MCF 10A (cell line): Measurements from ENCODE around the gene LIN9. TPM values are rescaled to one million over a fixed set of nuclear protein-coding genes. Genes with fewer than 3 reads are reported as not detected.

Experiments used
- BruUV-seq: library from RNA; stranded (reverse); fragments of 400-500 nt; replicated peaks from 2 replicates; lab custom pipeline; 2021; lab: Mats Ljungman, UMichigan
- CTCF ChIA-PET: fragments of 300-600 bp; sonication (Branson Sonifier 250); formaldehyde crosslinking; extraction: SDS; loops from one replicate; lab custom pipeline; 2021; ENCODE audit warnings: antibody characterized with exemption, inconsistent platforms; lab: Yijun Ruan, JAX
- POLR2A ChIA-PET: fragments of 300-600, 350-650 bp; sonication (Branson Sonifier 250); formaldehyde crosslinking; extraction: SDS; loops from one replicate; lab custom pipeline; 2020; ENCODE audit warnings: antibody characterized with exemption, inconsistent platforms; lab: Yijun Ruan, JAX
- DNase-seq: peaks from one replicate; pipeline ENCODE4 v3.0.0-alpha.2; 2018; ENCODE audit not compliant: unreplicated experiment
- H3K27ac Mint-ChIP-seq: one replicate; pipeline ENCODE4 v1.8.0; 2022; ENCODE audit warnings: mild to moderate bottlenecking, low read depth, mixed read lengths; ENCODE audit not compliant: unreplicated experiment
- H3K27me3 Mint-ChIP-seq: one replicate; pipeline ENCODE4 v1.8.0; 2022; ENCODE audit warnings: mixed read lengths; ENCODE audit not compliant: insufficient read depth, unreplicated experiment
- H3K36me3 Mint-ChIP-seq: one replicate; pipeline ENCODE4 v1.8.0; 2022; ENCODE audit warnings: mild to moderate bottlenecking, moderate library complexity, mixed read lengths; ENCODE audit not compliant: insufficient read depth, unreplicated experiment
- H3K4me1 Mint-ChIP-seq: one replicate; pipeline ENCODE4 v1.8.0; 2022; ENCODE audit warnings: mixed read lengths; ENCODE audit not compliant: insufficient read depth, unreplicated experiment
- H3K4me3 Mint-ChIP-seq: one replicate; pipeline ENCODE4 v1.8.0; 2022; ENCODE audit warnings: mild to moderate bottlenecking, moderate library complexity, mixed read lengths; ENCODE audit not compliant: unreplicated experiment
- H3K9me3 Mint-ChIP-seq: one replicate; pipeline ENCODE4 v1.8.0; 2022; ENCODE audit warnings: mixed read lengths; ENCODE audit not compliant: unreplicated experiment
- CTCF ChIP-seq: fragments of 200-600 bp; IDR thresholded peaks from one replicate; pipeline ENCODE4 v1.8.0; 2022; ENCODE audit warnings: antibody characterized with exemption, mild to moderate bottlenecking; ENCODE audit not compliant: unreplicated experiment
- intact Hi-C: fragments of 100-400 bp; cut with micrococcal nuclease; formaldehyde crosslinking; loops from 2 replicates; pipeline ENCODE4 v1.14.1; 2022
- total RNA-seq: library from RNA; stranded (reverse); gene quantifications from 2 replicates; pipeline ENCODE4 v1.2.3, GENCODE V29; 2022

Gene LIN9
- total RNA-seq, 1 experiment from 2014 or later, result 10.4 TPM

- H3K4me3 Mint-ChIP-seq, result no peak overlapping the region
- ChIA-PET POLR2A (interaction anchor here (1.0 to 1.1 kb wide), 2 partner anchors 18 to 31 kb away, joined by 3 read pairs; no protein-coding TSS in a partner anchor), CTCF (no interaction called here)
- BruUV-seq, result no TSS peak
- no peak for TF ChIP-seq CTCF
- H3K4me1 Mint-ChIP-seq, result no peaks in the 10 kb centered on the region
- peaks cover 55% of the 10 kb centered on the region for H3K36me3 Mint-ChIP-seq
- intact Hi-C loops, result no loop called here
- no peaks in the 10 kb centered on the region for H3K9me3 Mint-ChIP-seq
- no peak overlapping the region for H3K27ac Mint-ChIP-seq
- no peaks in the 10 kb centered on the region for H3K27me3 Mint-ChIP-seq
- no peak for DNase-seq
These were observed 72.1 kb downstream of the LIN9 start for GRCh38 chr1:226236826-226237225.

- ChIA-PET CTCF (interaction anchor here (0.9 to 1.7 kb wide), 2 partner anchors 37 to 102 kb away, joined by 3 to 7 read pairs; no protein-coding TSS in a partner anchor), POLR2A (interaction anchor here (0.6 to 1.5 kb wide), 3 partner anchors 9 to 91 kb away, joined by 3 to 6 read pairs (median 4); no protein-coding TSS in a partner anchor)
- no peak for TF ChIP-seq CTCF
- BruUV-seq, result no TSS peak
- Mint-ChIP-seq H3K27me3 (no peaks in the 10 kb centered on the region), H3K4me1 (no peaks in the 10 kb centered on the region), H3K27ac (no peak overlapping the region), H3K9me3 (no peaks in the 10 kb centered on the region), H3K4me3 (no peak overlapping the region), H3K36me3 (peaks cover 51% of the 10 kb centered on the region)
- intact Hi-C loops, result no loop called here
- DNase-seq, result no peak
These were observed 75.2 kb downstream of the LIN9 start for GRCh38 chr1:226233806-226234205.

GRCh38 chr1:226233293-226233692, 75.7 kb downstream of the LIN9 start:
- ChIA-PET POLR2A (interaction anchor here (0.6 to 1.5 kb wide), 2 partner anchors 66 to 90 kb away, joined by 4 to 6 read pairs; no protein-coding TSS in a partner anchor), CTCF (interaction anchor here (0.6 to 1.7 kb wide), 3 partner anchors 32 to 103 kb away, joined by 3 to 7 read pairs (median 3); no protein-coding TSS in a partner anchor)
- DNase-seq, result no peak
- H3K27ac Mint-ChIP-seq, result no peak overlapping the region
- no TSS peak for BruUV-seq
- H3K9me3 Mint-ChIP-seq, result no peaks in the 10 kb centered on the region
- H3K4me1 Mint-ChIP-seq, result no peaks in the 10 kb centered on the region
- no peaks in the 10 kb centered on the region for H3K27me3 Mint-ChIP-seq
- H3K36me3 Mint-ChIP-seq, result peaks cover 46% of the 10 kb centered on the region
- intact Hi-C loops, result no loop called here
- no peak overlapping the region for H3K4me3 Mint-ChIP-seq
- TF ChIP-seq CTCF, result no peak

- no peak overlapping the region for H3K4me3 Mint-ChIP-seq
- CTCF ChIA-PET, result interaction anchor here (0.5 to 1.9 kb wide), 8 partner anchors 15 to 181 kb away, joined by 3 to 5 read pairs (median 4); partner anchors contain the start of gene PARP1
- peaks cover 8% of the 10 kb centered on the region for H3K36me3 Mint-ChIP-seq
- no peaks in the 10 kb centered on the region for H3K27me3 Mint-ChIP-seq
- H3K27ac Mint-ChIP-seq, result no peak overlapping the region
- no peak for DNase-seq
- BruUV-seq, result no TSS peak
- POLR2A ChIA-PET, result interaction anchor here (1.0 to 1.6 kb wide), 4 partner anchors 16 to 104 kb away, joined by 3 to 4 read pairs (median 4); no protein-coding TSS in a partner anchor
- no peak for TF ChIP-seq CTCF
- no peaks in the 10 kb centered on the region for H3K9me3 Mint-ChIP-seq
- no peaks in the 10 kb centered on the region for H3K4me1 Mint-ChIP-seq
- intact Hi-C loops, result no loop called here
These were observed 82.4 kb downstream of the LIN9 start for GRCh38 chr1:226226601-226227000.
